GM12875 (cell line): ENCODE results near the gene WDPCP.
"Not testable (repeated sequence)": the region's sequence is repeated elsewhere in the genome, so short reads cannot be mapped to it uniquely, and the experiment has no call there.

Experiments
- H3K4me3 ChIP-seq: one replicate; pipeline ENCODE4 v1.5.1; 2011; ENCODE audit warnings: low read depth, low read length, control low read depth
- CTCF ChIP-seq: IDR thresholded peaks from 2 replicates; pipeline ENCODE4 v1.5.1; 2011; ENCODE audit warnings: low read depth, mild to moderate bottlenecking, control low read depth, inconsistent platforms, low read length, moderate library complexity, borderline replicate concordance; ENCODE audit not compliant: insufficient read depth

WDPCP gene

GRCh38 chr2:63619328-63619727, 31.1 kb upstream of the WDPCP start:
- no peak for TF ChIP-seq CTCF
- H3K4me3 ChIP-seq = no peak overlapping the region

DNA sequence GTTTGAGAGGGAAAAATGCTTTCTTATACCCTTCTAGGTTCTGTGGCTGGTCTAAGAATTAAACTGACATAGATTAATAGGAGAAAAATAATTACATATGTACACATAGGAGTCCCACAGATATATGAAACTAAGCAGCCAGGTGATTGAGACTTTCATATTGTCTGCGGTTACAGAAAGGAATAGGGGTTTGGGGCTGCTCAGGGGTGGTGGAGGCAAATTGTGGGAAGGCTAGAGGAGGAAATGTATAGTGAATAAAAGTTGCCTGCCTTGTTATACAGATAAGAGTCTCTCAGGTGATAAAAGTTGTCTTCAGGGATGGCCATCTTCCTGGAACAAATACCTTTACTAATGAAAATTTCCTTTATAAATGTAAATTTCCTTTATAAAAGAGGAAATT, 29.1 kb upstream of the WDPCP start:
- TF ChIP-seq CTCF = no peak
- H3K4me3 ChIP-seq = no peak overlapping the region

DNA sequence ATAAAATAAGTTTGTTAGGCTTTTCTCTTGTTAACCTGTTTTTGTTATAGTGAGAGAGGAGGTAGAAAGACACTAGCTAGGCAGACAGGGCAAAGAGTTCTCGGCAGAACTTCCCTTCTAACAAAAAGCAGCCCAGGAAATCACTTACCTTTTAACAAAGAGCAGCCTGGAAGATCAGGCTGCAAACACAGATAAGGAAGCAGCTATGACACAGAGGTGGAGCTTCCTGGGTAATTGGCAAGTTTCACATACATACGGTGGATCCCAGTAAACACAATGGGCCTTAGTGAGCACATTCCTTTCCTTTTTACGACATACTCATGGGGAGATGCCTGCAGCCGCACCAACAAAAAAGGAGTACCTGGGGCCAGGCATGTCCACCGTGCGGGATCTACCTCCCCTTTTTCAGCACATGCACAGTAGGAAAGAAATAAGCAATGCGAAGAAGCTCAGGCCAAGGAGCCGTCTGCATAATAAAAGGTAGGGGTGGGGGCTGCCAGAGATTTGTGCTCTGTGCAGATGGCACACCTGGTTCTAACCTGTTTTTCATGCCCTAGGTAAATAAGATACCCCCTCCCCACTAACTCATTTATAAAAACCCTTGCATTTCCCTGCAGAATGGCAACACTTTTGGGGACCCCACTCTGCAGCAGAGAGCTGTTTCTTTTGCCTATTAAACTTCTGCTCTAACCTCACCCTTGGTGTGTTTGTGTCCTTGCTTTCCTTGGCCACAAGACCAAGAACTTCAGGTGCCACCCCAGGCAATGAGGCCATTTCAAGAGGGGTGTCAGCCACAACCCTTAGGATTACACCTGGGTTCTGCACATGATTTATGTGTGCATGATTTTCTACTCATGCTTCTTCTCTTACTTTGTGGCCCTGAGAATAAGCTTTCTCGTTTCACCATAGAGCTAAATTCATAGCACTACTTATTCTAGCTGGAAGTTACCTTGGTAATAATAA, 27.0 kb upstream of the WDPCP start:
- H3K4me3 ChIP-seq = no peak overlapping the region

GRCh38 chr2:63614448-63614968, 26.2 kb upstream of the WDPCP start:
- no peak for TF ChIP-seq CTCF
- H3K4me3 ChIP-seq = no peak overlapping the region

More for the DNA sequence above, 27.0 kb upstream of the WDPCP start:
- no peak for TF ChIP-seq CTCF

DNA sequence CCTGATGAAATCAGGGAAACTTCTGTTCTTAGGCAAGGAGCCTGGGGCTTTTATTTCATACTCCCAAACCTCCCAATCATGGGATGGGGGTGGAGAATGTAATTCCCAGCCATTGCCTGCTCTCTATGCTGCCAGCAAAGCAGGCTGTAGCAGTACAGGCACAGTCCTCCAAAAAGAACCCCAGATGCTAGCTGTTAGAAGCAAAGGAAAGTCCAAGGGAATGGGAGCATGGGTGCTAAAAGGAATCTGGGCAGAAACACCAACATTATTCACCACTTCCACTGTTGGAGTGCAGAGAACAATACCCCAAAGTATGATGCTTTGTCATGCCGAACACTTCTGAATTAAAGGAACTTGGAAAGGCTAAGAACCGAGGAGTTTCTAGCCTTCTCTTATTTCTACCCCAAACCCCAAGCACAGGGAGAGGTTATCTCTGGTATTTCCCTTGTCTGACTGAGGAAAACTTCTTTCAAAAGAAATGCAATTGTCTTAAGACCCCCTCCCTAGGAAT, 25.2 kb upstream of the WDPCP start:
- H3K4me3 ChIP-seq = no peak overlapping the region
- no peak for TF ChIP-seq CTCF

- TF ChIP-seq CTCF = no peak
- no peak overlapping the region for H3K4me3 ChIP-seq
These were observed 22.2 kb upstream of the WDPCP start for GRCh38 chr2:63610525-63610924.

GRCh38 chr2:63608865-63609264, 20.6 kb upstream of the WDPCP start:
- H3K4me3 ChIP-seq = not testable (repeated sequence)
